GM21576 (cell line): ENCODE data around the gene CWC27.

ENCODE experiments used
- ATAC-seq: cut with Tn5 transposase; IDR thresholded peaks from one replicate; pipeline ENCODE4 v1.9.1; 2021; ENCODE audit warnings: mild to moderate bottlenecking, moderate library complexity; ENCODE audit not compliant: unreplicated experiment

The CWC27 gene

GRCh38 chr5:65030056-65030455, 261.3 kb downstream of the CWC27 start:
- ATAC-seq, result no peak

- no peak for ATAC-seq
Observed at GRCh38 chr5:65032250-65032649, 263.5 kb downstream of the CWC27 start.

- ATAC-seq, result no peak
Observed at GRCh38 chr5:65034029-65034812, 265.5 kb downstream of the CWC27 start.

GRCh38 chr5:65034813-65035209, 266.1 kb downstream of the CWC27 start:
- no peak for ATAC-seq

- peak; percentile 80 for ATAC-seq
Observed at GRCh38 chr5:65035211-65036206, 266.8 kb downstream of the CWC27 start.

GRCh38 chr5:65037831-65038815, 269.4 kb downstream of the CWC27 start:
- ATAC-seq, result no peak

- ATAC-seq, result no peak
Observed at GRCh38 chr5:65041296-65042158, 272.8 kb downstream of the CWC27 start.

GRCh38 chr5:65043843-65044359, 275.2 kb downstream of the CWC27 start:
- peak; percentile 52 for ATAC-seq

- no peak for ATAC-seq
Observed at GRCh38 chr5:65047225-65047624, 278.5 kb downstream of the CWC27 start.

GRCh38 chr5:65047948-65048690, 279.4 kb downstream of the CWC27 start:
- ATAC-seq, result peak; percentile 33

- peak; percentile 38 for ATAC-seq
Observed at GRCh38 chr5:65050140-65050539, 281.4 kb downstream of the CWC27 start.

- no peak for ATAC-seq
Observed at GRCh38 chr5:65050826-65051498, 282.2 kb downstream of the CWC27 start.

GRCh38 chr5:65055938-65056337, 287.2 kb downstream of the CWC27 start:
- no peak for ATAC-seq

- ATAC-seq, result no peak
Observed at GRCh38 chr5:65059681-65060598, 291.2 kb downstream of the CWC27 start.

- ATAC-seq, result peak; percentile 73
Observed at GRCh38 chr5:65061250-65061973, 292.7 kb downstream of the CWC27 start.

GRCh38 chr5:65061974-65062353, 293.2 kb downstream of the CWC27 start:
- ATAC-seq, result peak; percentile 42
